ENCODE results near the gene RXRG. TPM values are rescaled to one million over a fixed set of nuclear protein-coding genes. Genes with fewer than 3 reads are reported as not detected.

Gene RXRG
- total RNA-seq, 2 donors from 2014 or later, result 0.20 to 0.74 TPM

DNA sequence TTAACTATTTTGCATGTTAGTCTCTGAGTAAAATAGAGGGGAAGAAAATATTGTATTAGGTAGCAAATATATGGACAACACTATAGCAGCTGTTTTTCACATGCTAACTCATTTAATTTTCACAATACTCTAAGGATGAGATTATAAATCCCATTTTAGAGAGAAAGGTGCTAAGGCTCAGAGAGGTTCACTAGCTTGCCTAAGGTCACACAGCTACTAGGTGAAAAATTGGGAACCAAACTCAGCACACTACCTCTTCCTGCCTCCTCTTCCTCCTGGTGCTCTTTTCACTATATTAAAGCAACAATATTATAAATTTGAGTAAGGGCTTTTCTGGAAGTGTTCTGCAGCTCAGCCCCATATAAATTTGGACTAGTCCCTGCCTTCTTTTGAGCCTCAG lies 2.3 kb downstream of the RXRG start:
- Histone ChIP-seq H3K27ac (no peak overlapping the region), H3K36me3 (no peaks in the 10 kb centered on the region), H3K27me3 (peaks cover 27% of the 10 kb centered on the region), H3K4me3 (no peak overlapping the region), H3K9me3 (no peaks in the 10 kb centered on the region), H3K9ac (ENCODE audit: low read depth in 2 of 2, low read length in 2 of 2) (no peak overlapping the region), H3K4me1 (no peaks in the 10 kb centered on the region)
- TF ChIP-seq, protein P1, sequence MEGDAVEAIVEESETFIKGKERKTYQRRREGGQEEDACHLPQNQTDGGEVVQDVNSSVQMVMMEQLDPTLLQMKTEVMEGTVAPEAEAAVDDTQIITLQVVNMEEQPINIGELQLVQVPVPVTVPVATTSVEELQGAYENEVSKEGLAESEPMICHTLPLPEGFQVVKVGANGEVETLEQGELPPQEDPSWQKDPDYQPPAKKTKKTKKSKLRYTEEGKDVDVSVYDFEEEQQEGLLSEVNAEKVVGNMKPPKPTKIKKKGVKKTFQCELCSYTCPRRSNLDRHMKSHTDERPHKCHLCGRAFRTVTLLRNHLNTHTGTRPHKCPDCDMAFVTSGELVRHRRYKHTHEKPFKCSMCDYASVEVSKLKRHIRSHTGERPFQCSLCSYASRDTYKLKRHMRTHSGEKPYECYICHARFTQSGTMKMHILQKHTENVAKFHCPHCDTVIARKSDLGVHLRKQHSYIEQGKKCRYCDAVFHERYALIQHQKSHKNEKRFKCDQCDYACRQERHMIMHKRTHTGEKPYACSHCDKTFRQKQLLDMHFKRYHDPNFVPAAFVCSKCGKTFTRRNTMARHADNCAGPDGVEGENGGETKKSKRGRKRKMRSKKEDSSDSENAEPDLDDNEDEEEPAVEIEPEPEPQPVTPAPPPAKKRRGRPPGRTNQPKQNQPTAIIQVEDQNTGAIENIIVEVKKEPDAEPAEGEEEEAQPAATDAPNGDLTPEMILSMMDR (IDR thresholded peaks at IDR 0.05), result no peak
- intact Hi-C loops (cut with DNase I), result no loop called here
- no peak for DNase-seq

DNA sequence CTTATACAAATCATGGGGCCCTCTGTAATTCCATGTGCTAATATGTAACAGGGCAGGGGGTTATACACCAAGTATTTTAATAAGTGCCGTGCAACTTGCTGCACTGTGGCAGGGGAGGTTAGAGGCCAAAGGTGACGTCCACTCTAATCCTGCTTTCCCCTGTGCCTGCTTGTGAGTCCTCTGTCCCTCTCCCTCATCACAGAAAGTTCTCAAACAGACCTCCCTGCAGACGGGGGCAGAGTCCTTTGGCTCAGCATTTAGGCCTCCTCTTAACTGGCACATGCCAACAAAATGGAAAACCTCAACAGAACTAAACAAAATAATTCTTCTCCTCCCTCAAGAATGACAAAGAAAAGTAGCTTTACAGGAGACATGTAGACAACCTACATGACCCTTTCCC lies 2.9 kb downstream of the RXRG start:
- TF ChIP-seq, protein P1 (IDR thresholded peaks at IDR 0.05), result no peak
- no peak overlapping the region for H3K9ac ChIP-seq (ENCODE audit: low read depth in 2 of 2, low read length in 2 of 2)
- H3K4me3 ChIP-seq, result no peak overlapping the region
- peaks cover 27% of the 10 kb centered on the region for H3K27me3 ChIP-seq
- H3K4me1 ChIP-seq, result no peaks in the 10 kb centered on the region
- H3K27ac ChIP-seq, result no peak overlapping the region
- intact Hi-C loops (cut with DNase I), result no loop called here
- no peaks in the 10 kb centered on the region for H3K36me3 ChIP-seq
- no peak for DNase-seq
- H3K9me3 ChIP-seq, result no peaks in the 10 kb centered on the region

DNA sequence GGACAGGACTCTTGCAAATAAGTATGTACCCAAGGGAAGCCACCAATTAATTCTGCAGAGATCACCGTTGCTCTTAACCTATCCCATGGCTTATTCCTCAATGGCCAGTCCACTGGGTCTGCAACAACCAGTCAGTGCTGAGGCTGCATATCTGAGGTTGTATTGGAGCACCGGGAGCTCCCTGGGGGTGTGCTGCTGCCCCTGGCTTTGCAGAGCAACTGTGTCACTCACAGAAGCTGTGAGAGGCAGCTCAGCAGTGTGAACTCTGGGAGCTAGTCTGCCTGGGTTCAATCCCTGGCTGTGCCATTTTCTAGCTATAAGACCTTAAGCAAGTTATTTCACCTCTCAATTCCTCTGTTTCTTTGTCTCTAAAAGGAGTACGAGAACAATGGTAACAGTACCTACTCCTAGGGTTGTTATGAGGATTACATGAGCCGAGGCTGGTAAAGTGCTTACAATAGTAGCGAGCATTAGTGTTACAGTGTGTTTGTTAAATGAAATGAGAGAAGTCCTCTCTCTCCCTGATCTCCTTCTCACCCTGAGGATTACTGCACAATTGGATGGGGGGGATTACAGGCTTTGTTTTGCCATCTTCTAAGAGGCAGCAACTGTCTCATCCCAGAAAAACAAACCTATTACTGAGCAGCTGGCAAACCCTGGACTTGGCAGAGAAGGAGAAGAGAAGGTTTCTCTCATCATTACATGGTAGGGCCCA lies 3.6 kb downstream of the RXRG start:
- Histone ChIP-seq H3K27me3 (peaks cover 27% of the 10 kb centered on the region), H3K9me3 (no peaks in the 10 kb centered on the region), H3K4me3 (no peak overlapping the region), H3K9ac (ENCODE audit: low read depth in 2 of 2, low read length in 2 of 2) (no peak overlapping the region), H3K4me1 (no peaks in the 10 kb centered on the region), H3K36me3 (no peaks in the 10 kb centered on the region), H3K27ac (no peak overlapping the region)
- intact Hi-C loops (cut with DNase I), result no loop called here
- TF ChIP-seq, protein P1 (IDR thresholded peaks at IDR 0.05), result no peak
- DNase-seq, result no peak

DNA sequence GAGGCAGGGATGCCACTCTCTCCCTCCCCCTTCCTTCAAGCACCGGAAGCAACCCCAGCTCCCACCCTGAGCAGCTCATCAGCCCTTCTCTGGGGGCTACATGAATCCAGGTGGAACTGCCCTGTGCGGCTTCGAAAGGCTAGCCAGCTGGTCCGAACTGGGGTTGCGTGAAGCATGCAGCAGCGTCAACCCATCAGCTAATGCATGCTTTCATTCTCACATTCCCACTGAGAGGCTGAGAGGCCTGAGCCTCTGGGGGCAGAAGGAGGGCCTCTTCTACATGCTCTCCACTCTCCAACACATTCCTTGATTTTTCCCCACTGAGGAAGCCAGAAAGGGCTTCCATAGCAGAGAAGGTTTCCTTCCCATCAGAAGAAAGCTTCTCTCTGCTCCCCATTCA lies 5.6 kb downstream of the RXRG start:
- H3K27ac ChIP-seq, result no peak overlapping the region
- TF ChIP-seq, protein P1 (IDR thresholded peaks at IDR 0.05), result no peak
- no peak overlapping the region for H3K4me3 ChIP-seq
- H3K27me3 ChIP-seq, result peaks cover 10% of the 10 kb centered on the region
- no peaks in the 10 kb centered on the region for H3K9me3 ChIP-seq
- intact Hi-C loops (cut with DNase I), result no loop called here
- no peaks in the 10 kb centered on the region for H3K4me1 ChIP-seq
- no peak overlapping the region for H3K9ac ChIP-seq (ENCODE audit: low read depth in 2 of 2, low read length in 2 of 2)
- no peaks in the 10 kb centered on the region for H3K36me3 ChIP-seq
- DNase-seq, result no peak

DNA sequence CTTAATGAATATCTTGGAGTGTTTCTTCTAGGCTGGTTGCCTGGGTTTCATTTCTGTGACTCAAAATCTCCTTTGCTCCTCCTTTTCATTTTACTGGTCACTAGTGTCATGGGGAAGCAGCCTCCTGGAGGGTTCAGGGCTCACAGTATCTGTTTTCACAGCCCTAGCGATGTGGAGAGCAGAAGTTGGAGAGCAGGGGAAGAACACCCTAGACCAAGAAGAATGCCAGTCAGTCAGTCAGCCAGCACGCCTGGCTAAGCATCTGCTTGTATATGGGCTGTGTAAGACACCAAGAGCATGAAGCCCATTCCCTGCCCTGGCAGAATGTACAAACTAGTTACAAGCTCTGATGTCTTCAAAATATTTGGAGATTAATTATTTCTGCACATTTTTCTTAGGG lies 7.9 kb downstream of the RXRG start:
- TF ChIP-seq, protein P1 (IDR thresholded peaks at IDR 0.05), result no peak
- intact Hi-C loops (cut with DNase I), result no loop called here
- H3K36me3 ChIP-seq, result no peaks in the 10 kb centered on the region
- H3K4me3 ChIP-seq, result no peak overlapping the region
- H3K27ac ChIP-seq, result no peak overlapping the region
- no peaks in the 10 kb centered on the region for H3K4me1 ChIP-seq
- DNase-seq, result no peak
- no peaks in the 10 kb centered on the region for H3K9me3 ChIP-seq
- H3K27me3 ChIP-seq, result no peaks in the 10 kb centered on the region
- H3K9ac ChIP-seq (ENCODE audit: low read depth in 2 of 2, low read length in 2 of 2), result no peak overlapping the region
